Neural progenitor cell (in vitro differentiated cells): ENCODE results near the gene PRR23E.

Source experiments
- CTCF ChIP-seq: fragments of 200-600 bp; sonication (generic); IDR thresholded peaks from 2 replicates; pipeline ENCODE4 v1.5.1; 2017; ENCODE audit warnings: antibody characterized with exemption, mild to moderate bottlenecking
- EZH2 ChIP-seq: fragments of 200-600 bp; sonication (generic); IDR thresholded peaks from 2 replicates; pipeline ENCODE4 v1.6.1; 2017; ENCODE audit warnings: antibody characterized with exemption, mild to moderate bottlenecking, moderate library complexity
- EZH2phosphoT487 ChIP-seq: fragments of 200-600 bp; sonication (generic); IDR thresholded peaks from 2 replicates; pipeline ENCODE4 v1.6.1; 2017; ENCODE audit warnings: antibody characterized with exemption

- TF ChIP-seq CTCF (peak; percentile 11), EZH2phosphoT487 (no peak), EZH2 (no peak)
Measured at GRCh38 chr3:127177226-127177625, 15.7 kb upstream of the PRR23E start.
